NCI-H524 (cell line): ENCODE results near the gene RAD18.

Source experiments
- DNase-seq, 2 experiments: peaks; one replicate each; lab custom pipeline; 2025; lab: John Stamatoyannopoulos, UW

RAD18 gene

GRCh38 chr3:8964436-8965370, 1.4 kb upstream of the RAD18 start:
- no peak for DNase-seq

- DNase-seq: no peak
Observed at GRCh38 chr3:8962226-8962861, 928 bp downstream of the RAD18 start.

GRCh38 chr3:8959668-8960067, 3.6 kb downstream of the RAD18 start:
- no peak for DNase-seq

GRCh38 chr3:8954938-8955763, 8.1 kb downstream of the RAD18 start:
- DNase-seq: no peak

- no peak for DNase-seq
Observed at GRCh38 chr3:8953313-8953712, 10.0 kb downstream of the RAD18 start.

- no peak for DNase-seq
Observed at GRCh38 chr3:8952130-8952529, 11.1 kb downstream of the RAD18 start.

- no peak for DNase-seq
Observed at GRCh38 chr3:8945890-8946600, 17.2 kb downstream of the RAD18 start.

GRCh38 chr3:8942746-8943488, 20.4 kb downstream of the RAD18 start:
- DNase-seq: no peak

GRCh38 chr3:8942115-8942514, 21.2 kb downstream of the RAD18 start:
- no peak for DNase-seq

GRCh38 chr3:8938021-8938420, 25.3 kb downstream of the RAD18 start:
- DNase-seq: peak in 1 of 2 experiments; percentile 30

GRCh38 chr3:8937064-8938020, 25.9 kb downstream of the RAD18 start:
- no peak for DNase-seq

- DNase-seq: no peak
Observed at GRCh38 chr3:8932507-8932906, 30.8 kb downstream of the RAD18 start.

GRCh38 chr3:8931342-8931741, 31.9 kb downstream of the RAD18 start:
- peak in 1 of 2 experiments; percentile 18 for DNase-seq

- DNase-seq: no peak
Observed at GRCh38 chr3:8929860-8930259, 33.4 kb downstream of the RAD18 start.

GRCh38 chr3:8914491-8914890, 48.8 kb downstream of the RAD18 start:
- peak; percentile 54 to 83 for DNase-seq

- no peak for DNase-seq
Observed at GRCh38 chr3:8911781-8912180, 51.5 kb downstream of the RAD18 start.

GRCh38 chr3:8909160-8909559, 54.1 kb downstream of the RAD18 start:
- DNase-seq: no peak

- no peak for DNase-seq
Observed at GRCh38 chr3:8903191-8903590, 60.1 kb downstream of the RAD18 start.

- DNase-seq: no peak
Observed at GRCh38 chr3:8900869-8901268, 62.4 kb downstream of the RAD18 start.
